NCI-H748 treated with DMSO at 0.1 percent for 48 hours (cell line): Measurements from ENCODE around the gene CFTR.

Experiments
- DNase-seq: peaks from one replicate; lab custom pipeline; 2025; lab: John Stamatoyannopoulos, UW

The CFTR gene

GRCh38 chr7:117652943-117653680 is 173.3 kb downstream of the CFTR start:
- DNase-seq, result no peak

- no peak for DNase-seq
Measured at GRCh38 chr7:117654780-117655179, 175.0 kb downstream of the CFTR start.

- DNase-seq, result no peak
Measured at GRCh38 chr7:117656806-117657205, 177.0 kb downstream of the CFTR start.

GRCh38 chr7:117659531-117660011 is 179.7 kb downstream of the CFTR start:
- no peak for DNase-seq

- no peak for DNase-seq
Measured at GRCh38 chr7:117661328-117661727, 181.5 kb downstream of the CFTR start.

- DNase-seq, result no peak
Measured at GRCh38 chr7:117664047-117664446, 184.2 kb downstream of the CFTR start.

GRCh38 chr7:117665368-117665767 is 185.5 kb downstream of the CFTR start:
- no peak for DNase-seq

GRCh38 chr7:117666031-117666430 is 186.2 kb downstream of the CFTR start:
- no peak for DNase-seq

GRCh38 chr7:117666689-117667088 is 186.9 kb downstream of the CFTR start:
- DNase-seq, result no peak

- no peak for DNase-seq
Measured at GRCh38 chr7:117667456-117667855, 187.6 kb downstream of the CFTR start.

- no peak for DNase-seq
Measured at GRCh38 chr7:117669818-117670217, 190.0 kb downstream of the CFTR start.

GRCh38 chr7:117672453-117672852 is 192.6 kb downstream of the CFTR start:
- peak; percentile 94 for DNase-seq

- DNase-seq, result peak; percentile 82
Measured at GRCh38 chr7:117673367-117673766, 193.5 kb downstream of the CFTR start.

- peak; percentile 39 for DNase-seq
Measured at GRCh38 chr7:117673839-117674238, 194.0 kb downstream of the CFTR start.

- DNase-seq, result no peak
Measured at GRCh38 chr7:117674617-117675016, 194.8 kb downstream of the CFTR start.

- no peak for DNase-seq
Measured at GRCh38 chr7:117675497-117676435, 195.9 kb downstream of the CFTR start.

GRCh38 chr7:117679120-117679519 is 199.3 kb downstream of the CFTR start:
- DNase-seq, result no peak

- no peak for DNase-seq
Measured at GRCh38 chr7:117682681-117683385, 203.0 kb downstream of the CFTR start.

- no peak for DNase-seq
Measured at GRCh38 chr7:117683430-117684175, 203.8 kb downstream of the CFTR start.

GRCh38 chr7:117685795-117686194 is 206.0 kb downstream of the CFTR start:
- no peak for DNase-seq

- DNase-seq, result no peak
Measured at GRCh38 chr7:117686311-117686935, 206.6 kb downstream of the CFTR start.
